ENCODE measurements around the gene NHSL2. TPM values are rescaled to one million over a fixed set of nuclear protein-coding genes. Genes with fewer than 3 reads are reported as not detected.

NHSL2 gene
- total and polyA plus RNA-seq, 2 of the 13 experiments (the other 11 are each of a cell fraction or from before 2014, with no cell fraction given) = not detected

- no peak for DNase-seq (ENCODE audit: low spot score)
- CTCF ChIA-PET (ENCODE audit: low intra/inter-chr PET ratio, low total read pairs) = no interaction called here
- Histone ChIP-seq H3K9ac (ENCODE audit: insufficient read depth, low read depth, low read length) (no peak overlapping the region), H3K4me3 (replicated peaks in 1 of 3; ENCODE audit: insufficient read depth in 1 of 3, low read depth in 2 of 3, low read length in 3 of 3) (no peak overlapping the region), H3K36me3 (replicated peaks in 1 of 2; ENCODE audit: control insufficient read depth in 1 of 2, insufficient read depth in 2 of 2, low read length in 2 of 2) (no peaks in the 10 kb centered on the region), H3K4me2 (ENCODE audit: low read depth, low read length) (no peak overlapping the region), H3K4me1 (ENCODE audit: insufficient read depth, low read length) (no peaks in the 10 kb centered on the region), H3K79me2 (ENCODE audit: insufficient read depth, low read length) (no peaks in the 10 kb centered on the region), H4K20me1 (ENCODE audit: insufficient read depth, low read length) (no peaks in the 10 kb centered on the region), H3K27me3 (ENCODE audit: control insufficient read depth in 1 of 2, insufficient read depth in 2 of 2, low read length in 2 of 2) (no peaks in the 10 kb centered on the region), H2AFZ (ENCODE audit: low read length) (no peak overlapping the region), H3K27ac (ENCODE audit: extremely low read length, insufficient read depth, low read length) (no peak overlapping the region), H3K9me3 (ENCODE audit: low read length) (no peaks in the 10 kb centered on the region)
- TF ChIP-seq, protein P1, sequence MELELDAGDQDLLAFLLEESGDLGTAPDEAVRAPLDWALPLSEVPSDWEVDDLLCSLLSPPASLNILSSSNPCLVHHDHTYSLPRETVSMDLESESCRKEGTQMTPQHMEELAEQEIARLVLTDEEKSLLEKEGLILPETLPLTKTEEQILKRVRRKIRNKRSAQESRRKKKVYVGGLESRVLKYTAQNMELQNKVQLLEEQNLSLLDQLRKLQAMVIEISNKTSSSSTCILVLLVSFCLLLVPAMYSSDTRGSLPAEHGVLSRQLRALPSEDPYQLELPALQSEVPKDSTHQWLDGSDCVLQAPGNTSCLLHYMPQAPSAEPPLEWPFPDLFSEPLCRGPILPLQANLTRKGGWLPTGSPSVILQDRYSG (CRISPR knock-in tag; IDR thresholded peaks at IDR 0.05) = no peak
- no peak for TF ChIP-seq SMAD3 (CRISPR knock-in tag; IDR thresholded peaks at IDR 0.05)
- TF ChIP-seq JARID2 (CRISPR knock-in tag; IDR thresholded peaks at IDR 0.05; ENCODE audit: insufficient replicate concordance) = no peak
- TF ChIP-seq RORA (CRISPR knock-in tag; IDR thresholded peaks at IDR 0.05) = no peak
- no peak for TF ChIP-seq ZBTB3 (CRISPR knock-in tag; IDR thresholded peaks at IDR 0.05; ENCODE audit: borderline replicate concordance, low read depth)
- no peak for TF ChIP-seq CBX1 (IDR thresholded peaks at IDR 0.05; ENCODE audit: low read depth)
- TF ChIP-seq ZFY (CRISPR knock-in tag; IDR thresholded peaks at IDR 0.05) = no peak
- TF ChIP-seq PTBP1 (IDR thresholded peaks at IDR 0.05; ENCODE audit: low read depth, low read length, poor library complexity, severe bottlenecking) = no peak
- TF ChIP-seq NFKB2 (CRISPR knock-in tag; IDR thresholded peaks at IDR 0.05; ENCODE audit: borderline replicate concordance) = no peak
- TF ChIP-seq ASH2L (IDR thresholded peaks at IDR 0.05; ENCODE audit: insufficient read length, low read depth, low read length) = no peak
- no peak for TF ChIP-seq ZBTB26 (CRISPR knock-in tag; IDR thresholded peaks at IDR 0.05; ENCODE audit: borderline replicate concordance)
- TF ChIP-seq ZNF451 (CRISPR knock-in tag; IDR thresholded peaks at IDR 0.05) = no peak
- no peak for TF ChIP-seq ZFP1 (CRISPR knock-in tag; IDR thresholded peaks at IDR 0.05)
- TF ChIP-seq ZNF468 (CRISPR knock-in tag; IDR thresholded peaks at IDR 0.05) = no peak
- FAIRE-seq = no peak
- BruUV-seq (replicated peaks) = no TSS peak
- intact Hi-C loops (cut with micrococcal nuclease; ENCODE audit: unreplicated experiment) = no loop called here
- POLR2A ChIA-PET = no interaction called here
- in situ Hi-C loops (cut with HindIII; ENCODE audit: extremely low pct_ligation_motif_present, low pct_unique_long_range_greater_than_20kb) = no loop called here
- no peak for ATAC-seq
- WGBS (ENCODE audit: low lambda C conversion rate) = 27% methylated on average over 3 of the region's 3 CpGs
These were observed 186.5 kb downstream of the NHSL2 start for GRCh38 chrX:72097098-72097497.

All from HepG2 (cell line).